Stromal cell of bone marrow (primary cell): ENCODE data around the gene UGT1A1.

ENCODE experiments used
- DNase-seq: peaks from one replicate; pipeline ENCODE4 v3.0.0-alpha.2; 2012; ENCODE audit warnings: low read depth

Gene UGT1A1

DNA sequence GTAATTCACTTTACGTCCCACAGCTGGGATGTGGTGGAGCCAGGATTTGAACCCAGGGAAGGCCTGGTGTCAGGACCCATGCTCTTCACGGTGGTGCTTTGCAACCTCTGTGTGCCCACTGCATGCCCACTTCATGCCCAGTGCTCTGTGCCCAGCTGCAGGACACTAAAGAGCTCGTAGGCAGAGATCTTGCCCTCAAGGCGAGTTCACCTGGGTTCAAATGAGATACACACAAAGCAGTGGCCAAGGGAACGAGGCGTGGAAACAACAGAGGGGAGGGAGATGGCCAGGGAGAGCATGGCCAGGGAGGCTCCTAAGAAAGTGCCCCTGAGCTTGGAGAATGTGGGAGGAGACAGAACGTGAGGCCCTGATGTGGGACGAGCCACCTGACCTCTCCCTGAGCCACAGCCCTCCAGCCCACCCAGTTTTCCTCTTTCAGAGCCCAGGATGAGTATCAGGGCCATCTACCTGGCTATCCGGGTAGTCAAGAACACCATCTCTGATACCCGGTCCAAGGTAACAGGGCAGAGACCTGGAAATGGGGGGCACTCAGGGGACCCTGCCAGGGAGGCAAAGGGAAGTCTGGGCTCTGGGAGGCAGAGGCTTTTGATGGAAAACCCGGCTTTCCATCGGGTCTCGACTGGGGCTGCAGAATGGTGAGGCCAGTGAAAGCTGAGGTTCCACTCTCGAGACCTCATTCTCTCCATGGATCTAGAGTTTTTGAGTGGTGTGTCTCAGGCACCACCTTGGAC, 38.4 kb downstream of the UGT1A1 start:
- DNase-seq, result no peak

GRCh38 chr2:233799087-233799665, 39.1 kb downstream of the UGT1A1 start:
- DNase-seq, result no peak

DNA sequence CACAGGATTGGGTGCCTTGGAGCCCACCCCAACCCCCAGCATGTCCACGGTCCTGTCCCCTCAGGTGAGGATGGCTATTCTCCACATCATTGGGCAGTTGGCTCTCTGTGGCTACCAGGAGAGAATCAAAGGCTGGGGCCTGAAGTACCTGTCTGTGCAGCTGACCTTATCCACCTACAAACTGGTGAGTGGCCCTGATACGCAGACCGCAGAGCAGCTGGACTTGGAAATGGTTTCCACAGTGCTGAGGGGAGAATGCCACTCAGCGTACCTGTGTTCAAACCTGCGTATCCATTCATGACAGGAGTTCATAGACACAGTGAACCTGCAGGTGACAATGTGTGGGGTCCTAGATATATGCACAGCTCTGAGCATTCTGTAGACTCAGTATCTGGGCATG, 39.6 kb downstream of the UGT1A1 start:
- DNase-seq, result no peak

GRCh38 chr2:233800208-233800607, 40.1 kb downstream of the UGT1A1 start:
- DNase-seq, result no peak

GRCh38 chr2:233801357-233802131, 41.5 kb downstream of the UGT1A1 start:
- DNase-seq, result no peak

DNA sequence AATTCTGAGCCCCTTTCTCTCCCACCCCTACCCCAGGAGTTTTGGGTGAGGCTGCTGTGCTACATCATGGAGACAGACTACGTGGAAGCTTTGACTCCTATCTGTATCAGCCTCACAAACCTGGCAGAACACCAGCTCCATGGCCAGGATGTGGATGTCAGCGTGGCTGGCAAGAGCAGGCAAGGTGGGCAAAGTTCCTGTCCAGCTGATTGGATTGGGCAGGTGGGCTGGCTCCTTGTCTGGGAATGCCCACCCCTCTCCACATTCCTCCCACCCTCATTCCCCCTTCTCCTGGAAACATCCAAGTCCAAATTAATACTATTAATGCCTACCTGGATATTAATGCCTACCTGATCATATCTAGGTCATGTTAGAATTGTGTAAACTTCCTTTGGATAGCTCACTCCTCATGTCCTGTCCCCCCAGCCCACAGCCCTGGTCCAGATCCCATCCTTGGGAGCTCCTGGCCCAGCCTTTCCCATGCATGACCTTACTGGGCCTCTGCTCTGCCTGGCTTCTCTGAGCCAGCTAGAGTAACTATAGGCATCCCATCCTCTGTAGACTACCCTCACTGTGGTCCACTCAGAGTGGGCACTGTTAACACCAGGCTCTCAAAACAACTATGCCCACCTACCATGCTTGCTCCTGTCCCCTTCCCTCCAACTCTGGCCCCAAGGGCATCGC, 42.2 kb downstream of the UGT1A1 start:
- DNase-seq, result no peak

- no peak for DNase-seq
Measured at GRCh38 chr2:233803292-233803911, 43.3 kb downstream of the UGT1A1 start.

DNA sequence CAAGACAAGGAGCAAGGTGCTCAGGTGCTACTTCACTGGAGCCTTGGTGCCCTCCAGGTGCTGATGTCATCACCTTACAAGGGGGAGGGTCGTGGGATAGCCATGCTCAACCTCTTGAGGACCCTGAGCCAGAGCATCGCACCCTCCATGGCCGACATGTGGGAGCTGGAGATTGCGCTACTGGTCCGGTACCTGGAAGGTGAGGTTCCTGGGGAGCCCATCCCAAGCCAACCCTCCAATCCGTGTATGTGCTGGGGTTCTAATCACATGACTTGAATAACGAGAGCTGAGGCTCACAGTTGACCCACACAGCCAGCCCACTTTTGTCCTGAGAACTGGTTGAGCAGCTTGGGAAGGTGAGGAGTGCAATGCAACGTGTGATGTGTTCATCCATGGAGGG, 43.9 kb downstream of the UGT1A1 start:
- no peak for DNase-seq

DNA sequence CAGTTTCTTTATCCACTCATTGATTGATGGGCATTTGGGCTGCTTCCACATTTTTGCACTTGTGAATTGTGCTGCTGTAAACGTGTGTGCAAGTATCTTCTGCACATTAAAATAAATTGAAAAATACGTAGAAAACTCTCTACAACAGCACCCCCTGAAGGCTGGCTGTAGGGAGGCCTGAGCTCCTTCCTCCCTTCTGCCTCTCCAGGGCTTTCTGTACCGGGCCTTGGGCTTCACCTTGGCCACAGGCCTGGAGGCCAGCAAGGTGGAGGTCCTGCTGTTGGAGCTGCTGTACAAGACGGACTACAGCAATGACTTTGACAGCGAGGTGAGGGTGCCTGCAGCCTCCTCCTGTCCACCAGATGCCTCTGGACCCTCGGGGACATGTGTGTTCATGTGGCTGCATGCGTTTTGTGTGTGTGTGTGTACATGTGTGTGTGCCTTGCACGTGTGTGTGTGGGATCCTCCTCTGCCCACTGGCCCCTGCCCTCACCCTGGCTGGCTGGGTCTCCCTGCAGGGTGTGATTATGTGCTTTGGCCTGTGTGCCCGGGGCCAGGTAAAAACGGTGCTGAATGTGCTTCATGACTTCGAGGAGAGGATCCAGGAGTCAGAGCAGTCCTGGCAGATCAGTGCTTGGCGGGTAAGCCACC, 47.3 kb downstream of the UGT1A1 start:
- DNase-seq, result no peak

- DNase-seq, result no peak
Measured at GRCh38 chr2:233807966-233808935, 48.2 kb downstream of the UGT1A1 start.

DNA sequence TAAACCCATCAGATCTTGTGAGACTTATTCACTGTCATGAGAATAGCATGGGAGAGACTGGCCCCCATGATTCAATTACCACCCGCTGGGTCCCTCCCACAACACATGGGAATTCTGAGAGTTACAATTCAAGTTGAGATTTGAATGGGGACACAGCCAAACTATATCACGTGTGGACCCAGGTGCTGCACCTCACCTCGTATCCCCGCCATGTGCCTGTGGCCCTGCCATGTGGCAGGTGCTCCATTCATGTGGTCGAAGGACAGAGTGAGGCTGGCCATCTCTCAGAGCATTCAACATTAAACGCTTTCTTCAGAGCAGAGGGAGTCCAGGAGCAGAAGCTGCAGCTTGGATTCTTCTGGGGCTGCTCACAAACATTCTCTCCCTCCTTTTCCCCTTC, 50.3 kb downstream of the UGT1A1 start:
- DNase-seq, result no peak

DNA sequence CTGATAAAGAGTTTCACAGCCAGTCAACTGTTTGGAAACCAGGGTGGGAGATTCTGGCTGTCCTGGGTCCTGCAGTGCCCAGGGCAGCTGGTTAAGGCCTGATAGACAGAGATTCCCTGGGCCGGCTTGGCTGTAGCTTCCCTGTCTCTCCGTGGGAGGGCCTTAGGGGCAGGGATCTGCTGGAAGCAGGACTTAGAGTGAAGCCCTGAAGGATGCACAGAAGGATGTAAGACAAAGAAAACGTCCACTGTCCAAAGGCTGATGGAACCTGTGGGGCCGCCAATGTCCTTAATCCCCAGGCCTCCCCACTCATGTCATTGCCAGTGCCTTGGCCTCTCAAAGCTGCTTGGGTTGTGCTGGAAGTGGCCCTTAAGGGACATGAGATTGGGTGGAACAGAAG, 51.0 kb downstream of the UGT1A1 start:
- DNase-seq, result no peak

GRCh38 chr2:233811732-233812131, 51.7 kb downstream of the UGT1A1 start:
- DNase-seq, result no peak

DNA sequence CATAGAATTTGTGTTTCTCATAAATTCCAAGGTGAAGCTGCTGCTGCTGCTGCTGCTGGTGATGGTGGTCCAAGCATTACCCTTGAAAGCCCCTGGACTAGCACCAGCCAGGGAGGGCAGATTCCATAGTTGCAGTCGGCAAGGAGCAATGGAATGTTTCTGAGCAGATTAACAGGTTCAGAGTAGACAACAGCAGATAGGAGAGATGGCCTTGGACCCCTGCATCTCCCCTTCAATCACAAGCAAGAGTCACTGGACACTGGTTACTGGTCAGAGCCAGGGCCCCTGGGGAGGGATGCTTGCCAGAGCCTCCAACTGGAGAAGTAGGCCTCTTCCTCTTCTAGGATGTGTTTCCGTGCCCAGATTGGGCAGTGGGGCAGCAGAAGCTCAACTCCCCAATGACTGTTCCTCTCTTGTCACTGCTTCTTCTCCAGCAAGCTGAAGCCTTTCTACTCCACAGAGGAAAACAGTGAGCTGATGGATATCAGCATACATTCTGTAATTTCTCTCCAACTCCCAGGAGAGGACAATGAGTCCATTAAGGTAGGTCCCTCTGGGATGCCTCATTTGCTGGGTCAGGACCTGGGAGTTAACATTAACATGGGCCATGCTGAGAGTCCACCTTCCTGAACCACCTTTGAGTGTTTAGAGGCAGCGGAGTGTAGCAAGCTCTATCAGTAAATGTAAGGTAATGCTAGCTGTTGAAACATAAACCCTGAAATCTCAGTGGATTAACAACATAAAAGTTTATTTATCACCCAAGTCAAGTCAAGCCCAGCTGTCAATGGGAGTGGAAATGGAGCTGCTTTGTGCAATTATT, 53.4 kb downstream of the UGT1A1 start:
- DNase-seq, result no peak

DNA sequence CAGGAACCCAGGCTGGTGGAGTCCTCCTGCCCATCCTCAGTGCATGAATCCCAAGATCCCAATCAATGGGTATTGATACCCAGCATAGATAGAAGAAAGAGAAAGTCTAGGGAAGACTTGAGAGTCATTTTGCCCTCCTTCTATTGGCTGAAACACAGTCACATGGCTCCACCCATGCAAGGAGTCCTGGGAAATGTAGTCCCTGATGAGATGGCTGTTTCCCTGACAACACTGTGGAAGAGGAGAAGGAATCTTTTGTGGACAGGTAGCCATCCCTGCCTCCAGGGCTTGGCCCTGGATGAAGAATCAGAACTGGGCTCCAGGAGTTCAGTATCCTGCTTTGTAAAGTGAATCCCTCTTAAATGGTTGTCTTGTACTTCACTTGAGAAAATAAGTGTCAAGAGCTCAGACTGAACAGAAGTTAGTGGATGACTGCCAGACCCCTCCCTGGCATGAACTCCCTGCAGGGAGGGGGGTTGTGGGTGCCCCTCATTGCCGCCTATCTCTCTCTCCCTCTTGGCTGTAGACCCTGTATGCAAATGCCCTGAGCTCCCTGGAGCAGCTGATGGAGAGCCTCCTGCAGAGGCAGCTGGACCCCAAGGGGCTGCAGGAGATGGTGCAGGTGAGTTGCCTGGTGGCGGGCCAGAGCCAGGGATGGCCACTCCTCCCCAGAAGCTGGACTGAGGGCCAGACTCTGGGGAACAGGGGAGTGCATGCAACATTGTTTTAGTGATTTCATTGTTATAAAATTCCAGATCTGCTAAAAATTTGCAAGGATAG, 54.2 kb downstream of the UGT1A1 start:
- DNase-seq, result no peak

- DNase-seq, result no peak
Measured at GRCh38 chr2:233815861-233816260, 55.8 kb downstream of the UGT1A1 start.

DNA sequence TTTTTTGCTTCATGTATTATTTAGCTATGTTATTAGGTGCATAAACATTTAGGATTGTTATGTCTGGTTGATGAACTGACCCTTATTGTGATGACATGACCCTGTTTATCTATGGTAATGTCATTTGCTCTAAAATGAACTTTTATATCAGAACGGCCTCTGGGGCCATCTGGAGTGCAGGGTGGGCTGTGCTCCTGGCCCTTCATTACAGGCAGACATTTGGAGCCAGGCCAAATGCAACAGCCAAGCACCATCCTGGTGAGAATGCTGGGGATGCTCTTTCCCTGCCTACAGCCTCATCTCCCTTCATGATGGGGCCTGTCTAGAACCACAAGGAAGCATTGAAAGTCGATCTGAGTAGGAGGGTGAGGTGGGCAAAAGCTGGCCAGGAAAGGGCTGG, 56.3 kb downstream of the UGT1A1 start:
- no peak for DNase-seq

GRCh38 chr2:233816771-233817170, 56.7 kb downstream of the UGT1A1 start:
- no peak for DNase-seq
